Middle frontal gyrus (tissue), 1 donor: ENCODE data around the gene CCDC158.
"Not testable (repeated sequence)": the region's sequence is repeated elsewhere in the genome, so short reads cannot be mapped to it uniquely, and the experiment has no call there.

ENCODE experiments used
- DNase-seq: peaks from one replicate; pipeline ENCODE4 v3.0.0-alpha.2; 2015; ENCODE audit warnings: low spot score; ENCODE audit errors: extremely low spot score

Gene CCDC158

GRCh38 chr4:76373919-76374552 is 46.9 kb downstream of the CCDC158 start:
- no peak for DNase-seq

- DNase-seq, result no peak
Observed at GRCh38 chr4:76366737-76367136, 54.2 kb downstream of the CCDC158 start.

- no peak for DNase-seq
Observed at GRCh38 chr4:76365636-76366035, 55.3 kb downstream of the CCDC158 start.

GRCh38 chr4:76364763-76365162 is 56.2 kb downstream of the CCDC158 start:
- DNase-seq, result no peak

- no peak for DNase-seq
Observed at GRCh38 chr4:76363556-76364290, 57.2 kb downstream of the CCDC158 start.

- no peak for DNase-seq
Observed at GRCh38 chr4:76361689-76362412, 59.1 kb downstream of the CCDC158 start.

GRCh38 chr4:76359881-76360466 is 61.0 kb downstream of the CCDC158 start:
- DNase-seq, result not testable (repeated sequence)

GRCh38 chr4:76357981-76358380 is 63.0 kb downstream of the CCDC158 start:
- no peak for DNase-seq

GRCh38 chr4:76354517-76355473 is 66.1 kb downstream of the CCDC158 start:
- no peak for DNase-seq

GRCh38 chr4:76342803-76343202 is 78.1 kb downstream of the CCDC158 start:
- DNase-seq, result no peak

GRCh38 chr4:76342191-76342590 is 78.8 kb downstream of the CCDC158 start:
- DNase-seq, result no peak

GRCh38 chr4:76341063-76341462 is 79.9 kb downstream of the CCDC158 start:
- no peak for DNase-seq

GRCh38 chr4:76339364-76339763 is 81.6 kb downstream of the CCDC158 start:
- DNase-seq, result no peak

GRCh38 chr4:76334885-76335284 is 86.1 kb downstream of the CCDC158 start:
- no peak for DNase-seq

- no peak for DNase-seq
Observed at GRCh38 chr4:76326515-76326914, 94.4 kb downstream of the CCDC158 start.

- DNase-seq, result no peak
Observed at GRCh38 chr4:76325072-76325471, 95.9 kb downstream of the CCDC158 start.

- DNase-seq, result no peak
Observed at GRCh38 chr4:76322236-76322635, 98.7 kb downstream of the CCDC158 start.

GRCh38 chr4:76316131-76316530 is 104.8 kb downstream of the CCDC158 start:
- no peak for DNase-seq

- DNase-seq, result no peak
Observed at GRCh38 chr4:76315267-76315918, 105.5 kb downstream of the CCDC158 start.

- no peak for DNase-seq
Observed at GRCh38 chr4:76313547-76313946, 107.4 kb downstream of the CCDC158 start.
